ENCODE measurements around the gene MON2.

The MON2 gene

GRCh38 chr12:62536546-62536945, 69.9 kb downstream of the MON2 start:
- TF ChIP-seq MYC (IDR thresholded peaks at IDR 0.05; ENCODE audit: low read depth, low read length) (no peak), MAX (IDR thresholded peaks at IDR 0.05; ENCODE audit: low read depth, low read length) (no peak), POLR2A (IDR thresholded peaks at IDR 0.05; ENCODE audit: extremely low read depth, insufficient read length) (no peak)
- TF ChIP-seq, protein P1, sequence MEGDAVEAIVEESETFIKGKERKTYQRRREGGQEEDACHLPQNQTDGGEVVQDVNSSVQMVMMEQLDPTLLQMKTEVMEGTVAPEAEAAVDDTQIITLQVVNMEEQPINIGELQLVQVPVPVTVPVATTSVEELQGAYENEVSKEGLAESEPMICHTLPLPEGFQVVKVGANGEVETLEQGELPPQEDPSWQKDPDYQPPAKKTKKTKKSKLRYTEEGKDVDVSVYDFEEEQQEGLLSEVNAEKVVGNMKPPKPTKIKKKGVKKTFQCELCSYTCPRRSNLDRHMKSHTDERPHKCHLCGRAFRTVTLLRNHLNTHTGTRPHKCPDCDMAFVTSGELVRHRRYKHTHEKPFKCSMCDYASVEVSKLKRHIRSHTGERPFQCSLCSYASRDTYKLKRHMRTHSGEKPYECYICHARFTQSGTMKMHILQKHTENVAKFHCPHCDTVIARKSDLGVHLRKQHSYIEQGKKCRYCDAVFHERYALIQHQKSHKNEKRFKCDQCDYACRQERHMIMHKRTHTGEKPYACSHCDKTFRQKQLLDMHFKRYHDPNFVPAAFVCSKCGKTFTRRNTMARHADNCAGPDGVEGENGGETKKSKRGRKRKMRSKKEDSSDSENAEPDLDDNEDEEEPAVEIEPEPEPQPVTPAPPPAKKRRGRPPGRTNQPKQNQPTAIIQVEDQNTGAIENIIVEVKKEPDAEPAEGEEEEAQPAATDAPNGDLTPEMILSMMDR (IDR thresholded peaks at IDR 0.05; ENCODE audit: low read depth, low read length), result no peak
- no peak overlapping the region for H3K4me3 ChIP-seq (ENCODE audit: low read depth, low read length)
- no peak for DNase-seq (ENCODE audit: low read depth)

DNA sequence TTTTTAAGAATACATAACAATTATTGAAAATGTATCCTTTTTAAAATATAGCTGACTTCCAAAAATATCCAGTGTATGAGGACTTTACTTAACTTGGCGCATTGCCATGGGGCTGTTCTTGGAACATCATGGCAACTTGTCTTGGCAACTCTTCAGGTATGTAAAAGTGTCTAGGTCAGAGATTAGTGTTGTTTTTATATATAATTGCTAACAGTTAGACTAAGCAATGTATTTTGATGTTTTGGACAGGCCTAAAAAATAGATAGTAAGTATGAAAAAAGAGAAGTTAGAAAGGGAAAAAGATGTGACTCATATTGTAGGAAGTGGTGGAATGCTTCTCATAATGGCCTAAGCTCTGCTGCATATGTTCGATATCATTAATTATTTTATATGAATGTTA, 70.9 kb downstream of the MON2 start:
- TF ChIP-seq MAX (IDR thresholded peaks at IDR 0.05; ENCODE audit: low read depth, low read length) (no peak), POLR2A (IDR thresholded peaks at IDR 0.05; ENCODE audit: extremely low read depth, insufficient read length) (no peak), MYC (IDR thresholded peaks at IDR 0.05; ENCODE audit: low read depth, low read length) (no peak)
- TF ChIP-seq, protein P1 (IDR thresholded peaks at IDR 0.05; ENCODE audit: low read depth, low read length), result no peak
- DNase-seq (ENCODE audit: low read depth), result peak; percentile 13
- H3K4me3 ChIP-seq (ENCODE audit: low read depth, low read length), result no peak overlapping the region

DNA sequence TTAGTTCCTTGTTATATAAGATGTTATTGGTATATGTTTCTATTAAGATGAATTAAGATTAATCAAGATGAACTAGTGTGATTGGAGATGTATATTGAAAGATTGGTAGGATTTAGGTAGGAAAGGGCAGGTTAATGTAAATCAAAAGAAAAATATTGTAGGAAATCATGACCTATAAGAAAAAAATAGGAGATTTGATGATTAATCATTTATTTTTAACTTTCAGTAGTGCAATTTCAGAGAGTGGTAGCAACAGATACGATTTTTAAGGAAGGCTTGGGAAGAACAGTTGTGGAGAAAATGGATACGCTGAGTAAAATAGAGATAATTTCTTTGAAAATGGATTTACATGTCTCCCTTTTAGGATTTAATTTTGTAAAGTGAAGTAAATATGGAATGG, 73.7 kb downstream of the MON2 start:
- TF ChIP-seq, protein P1 (IDR thresholded peaks at IDR 0.05; ENCODE audit: low read depth, low read length), result no peak
- no peak for TF ChIP-seq POLR2A (IDR thresholded peaks at IDR 0.05; ENCODE audit: extremely low read depth, insufficient read length)
- H3K4me3 ChIP-seq (ENCODE audit: low read depth, low read length), result no peak overlapping the region
- DNase-seq (ENCODE audit: low read depth), result no peak

DNA sequence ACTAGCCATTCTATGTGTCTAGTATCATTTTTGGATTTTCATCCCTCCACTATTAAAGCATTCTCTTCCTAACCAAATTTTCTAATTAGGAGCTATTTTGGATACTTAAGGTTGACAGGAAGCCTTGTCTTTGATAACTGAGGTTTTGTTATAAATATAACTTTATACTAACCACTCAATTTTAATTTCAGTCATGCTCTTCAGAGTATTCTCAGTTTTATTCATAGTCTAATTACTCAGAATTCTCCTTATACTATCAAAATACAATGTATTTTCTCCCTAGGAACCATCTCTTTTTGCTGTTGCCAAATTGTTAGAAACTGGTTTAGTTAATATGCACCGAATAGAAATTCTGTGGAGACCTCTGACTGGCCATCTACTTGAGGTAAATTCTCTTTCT, 76.2 kb downstream of the MON2 start:
- TF ChIP-seq POLR2A (IDR thresholded peaks at IDR 0.05; ENCODE audit: extremely low read depth, insufficient read length), result no peak
- no peak for TF ChIP-seq MYC (IDR thresholded peaks at IDR 0.05; ENCODE audit: low read depth, low read length)
- DNase-seq (ENCODE audit: low read depth), result no peak
- no peak overlapping the region for H3K4me3 ChIP-seq (ENCODE audit: low read depth, low read length)

GRCh38 chr12:62543324-62543723, 76.7 kb downstream of the MON2 start:
- no peak for DNase-seq (ENCODE audit: low read depth)
- TF ChIP-seq, protein P1 (IDR thresholded peaks at IDR 0.05; ENCODE audit: low read depth, low read length), result no peak
- TF ChIP-seq POLR2A (IDR thresholded peaks at IDR 0.05; ENCODE audit: extremely low read depth, insufficient read length) (no peak), MYC (IDR thresholded peaks at IDR 0.05; ENCODE audit: low read depth, low read length) (no peak)
- no peak overlapping the region for H3K4me3 ChIP-seq (ENCODE audit: low read depth, low read length)

DNA sequence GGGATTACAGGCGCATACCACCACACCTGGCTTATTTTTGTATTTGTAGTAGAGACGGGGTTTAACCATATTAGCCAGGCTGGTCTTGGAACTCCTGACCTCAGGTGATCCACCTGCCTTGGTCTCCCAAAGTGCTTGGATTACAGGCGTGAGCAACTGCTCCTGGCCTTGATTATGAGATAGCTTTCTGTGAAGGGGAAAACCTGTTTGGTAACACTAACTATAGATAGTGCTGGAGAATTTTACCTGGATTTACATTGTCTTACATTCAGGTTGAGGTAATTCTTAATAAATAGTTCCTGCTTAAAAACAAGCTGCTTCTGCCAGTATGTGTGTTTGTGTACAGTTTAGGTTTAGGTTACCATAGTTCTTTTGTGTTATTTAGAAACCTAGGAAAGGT, 77.1 kb downstream of the MON2 start:
- no peak overlapping the region for H3K4me3 ChIP-seq (ENCODE audit: low read depth, low read length)
- no peak for TF ChIP-seq MYC (IDR thresholded peaks at IDR 0.05; ENCODE audit: low read depth, low read length)
- TF ChIP-seq POLR2A (IDR thresholded peaks at IDR 0.05; ENCODE audit: extremely low read depth, insufficient read length), result no peak
- TF ChIP-seq, protein P1 (IDR thresholded peaks at IDR 0.05; ENCODE audit: low read depth, low read length), result no peak
- no peak for TF ChIP-seq MAX (IDR thresholded peaks at IDR 0.05; ENCODE audit: low read depth, low read length)
- no peak for DNase-seq (ENCODE audit: low read depth)
